HEK293T (cell line): ENCODE measurements around the gene TMEM178B.

Experiments used
- BHLHE40 ChIP-seq: fragments of 450-650 bp; IDR thresholded peaks from 2 replicates; pipeline ENCODE4 v1.6.1; 2016; ENCODE audit warnings: mild to moderate bottlenecking, moderate library complexity, borderline replicate concordance
- CTBP1 ChIP-seq: fragments of 450-650 bp; IDR thresholded peaks from 2 replicates; pipeline ENCODE4 v1.6.1; 2016; ENCODE audit warnings: borderline replicate concordance
- ELF4 ChIP-seq: fragments of 450-650 bp; IDR thresholded peaks from 2 replicates; pipeline ENCODE4 v1.6.1; 2017; ENCODE audit warnings: antibody characterized with exemption
- FOXA1 ChIP-seq: fragments of 450-650 bp; IDR thresholded peaks from 2 replicates; pipeline ENCODE4 v1.6.1; 2016; ENCODE audit warnings: mild to moderate bottlenecking
- FOXK2 ChIP-seq: fragments of 450-650 bp; IDR thresholded peaks from 2 replicates; pipeline ENCODE4 v1.6.1; 2016; ENCODE audit warnings: mild to moderate bottlenecking
- HDGF ChIP-seq: fragments of 450-650 bp; IDR thresholded peaks from 2 replicates; pipeline ENCODE4 v1.6.1; 2017; ENCODE audit warnings: antibody characterized with exemption, borderline replicate concordance
- L3MBTL2 ChIP-seq: fragments of 450-650 bp; conservative IDR thresholded peaks from 2 replicates; pipeline ENCODE4 v1.6.1; 2016; ENCODE audit warnings: mild to moderate bottlenecking
- LEF1 ChIP-seq: fragments of 450-650 bp; IDR thresholded peaks from 2 replicates; pipeline ENCODE4 v1.6.1; 2017; ENCODE audit warnings: mild to moderate bottlenecking, borderline replicate concordance
- NFRKB ChIP-seq: fragments of 450-650 bp; IDR thresholded peaks from 2 replicates; pipeline ENCODE4 v1.6.1; 2016; ENCODE audit warnings: mild to moderate bottlenecking, moderate library complexity
- SP1 ChIP-seq: fragments of 450-650 bp; IDR thresholded peaks from 2 replicates; pipeline ENCODE4 v1.6.1; 2017
- SUZ12 ChIP-seq: fragments of 450-650 bp; IDR thresholded peaks from 2 replicates; pipeline ENCODE4 v1.6.1; 2016; ENCODE audit warnings: mild to moderate bottlenecking
- TARDBP ChIP-seq: fragments of 450-650 bp; IDR thresholded peaks from 2 replicates; pipeline ENCODE4 v1.6.1; 2016
- ZNF384 ChIP-seq: fragments of 450-650 bp; IDR thresholded peaks from 2 replicates; pipeline ENCODE4 v1.6.1; 2016
- TF ChIP-seq, protein P1 (sequence below): fragments of 450-650 bp; IDR thresholded peaks from 2 replicates; pipeline ENCODE4 v1.6.1; 2016

DNA sequence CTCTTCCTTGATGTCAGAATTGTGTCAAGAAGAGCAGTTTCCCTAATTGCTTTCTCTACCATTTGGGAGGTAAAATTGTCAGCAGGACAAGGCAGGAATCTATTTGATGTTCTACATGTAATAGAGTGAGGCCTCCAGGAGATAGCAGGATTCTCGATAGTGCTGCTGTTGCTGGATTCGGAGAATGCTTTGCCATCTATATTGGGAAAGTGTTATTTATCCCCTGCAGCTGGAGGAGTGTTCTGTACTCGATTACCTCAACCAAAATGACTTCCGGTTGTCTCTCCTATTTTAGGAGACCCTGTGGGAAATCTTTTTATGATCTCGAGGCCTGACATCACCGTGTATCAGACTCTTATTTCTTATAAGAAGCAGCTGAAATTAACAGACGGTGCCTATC lies 217.1 kb downstream of the TMEM178B start:
- TF ChIP-seq BHLHE40 (no peak), HDGF (no peak), SUZ12 (no peak), LEF1 (no peak), NFRKB (no peak), CTBP1 (no peak), SP1 (no peak), FOXK2 (no peak), ELF4 (no peak), L3MBTL2 (no peak), FOXA1 (no peak), ZNF384 (no peak), TARDBP (no peak)
- TF ChIP-seq, protein P1, sequence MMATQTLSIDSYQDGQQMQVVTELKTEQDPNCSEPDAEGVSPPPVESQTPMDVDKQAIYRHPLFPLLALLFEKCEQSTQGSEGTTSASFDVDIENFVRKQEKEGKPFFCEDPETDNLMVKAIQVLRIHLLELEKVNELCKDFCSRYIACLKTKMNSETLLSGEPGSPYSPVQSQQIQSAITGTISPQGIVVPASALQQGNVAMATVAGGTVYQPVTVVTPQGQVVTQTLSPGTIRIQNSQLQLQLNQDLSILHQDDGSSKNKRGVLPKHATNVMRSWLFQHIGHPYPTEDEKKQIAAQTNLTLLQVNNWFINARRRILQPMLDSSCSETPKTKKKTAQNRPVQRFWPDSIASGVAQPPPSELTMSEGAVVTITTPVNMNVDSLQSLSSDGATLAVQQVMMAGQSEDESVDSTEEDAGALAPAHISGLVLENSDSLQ, result no peak
